HG03159 (cell line): ENCODE measurements around the gene BCAS1.

ENCODE experiments used
- ATAC-seq: cut with Tn5 transposase; IDR thresholded peaks from one replicate; pipeline ENCODE4 v1.9.1; 2021; ENCODE audit warnings: mild to moderate bottlenecking, moderate library complexity; ENCODE audit not compliant: unreplicated experiment

Gene BCAS1

GRCh38 chr20:53964501-53965253 is 105.7 kb downstream of the BCAS1 start:
- ATAC-seq = no peak

- no peak for ATAC-seq
Measured at GRCh38 chr20:53964067-53964466, 106.3 kb downstream of the BCAS1 start.

- ATAC-seq = no peak
Measured at GRCh38 chr20:53963635-53964034, 106.8 kb downstream of the BCAS1 start.

- ATAC-seq = no peak
Measured at GRCh38 chr20:53962388-53962787, 108.0 kb downstream of the BCAS1 start.

- no peak for ATAC-seq
Measured at GRCh38 chr20:53961527-53961926, 108.9 kb downstream of the BCAS1 start.

GRCh38 chr20:53960579-53961272 is 109.7 kb downstream of the BCAS1 start:
- no peak for ATAC-seq

- no peak for ATAC-seq
Measured at GRCh38 chr20:53959911-53960578, 110.3 kb downstream of the BCAS1 start.

- no peak for ATAC-seq
Measured at GRCh38 chr20:53958260-53958659, 112.1 kb downstream of the BCAS1 start.

- no peak for ATAC-seq
Measured at GRCh38 chr20:53957451-53958172, 112.8 kb downstream of the BCAS1 start.

GRCh38 chr20:53956013-53956715 is 114.2 kb downstream of the BCAS1 start:
- ATAC-seq = no peak

GRCh38 chr20:53954723-53955658 is 115.4 kb downstream of the BCAS1 start:
- ATAC-seq = no peak

GRCh38 chr20:53952528-53953096 is 117.8 kb downstream of the BCAS1 start:
- no peak for ATAC-seq

- ATAC-seq = no peak
Measured at GRCh38 chr20:53950578-53950977, 119.8 kb downstream of the BCAS1 start.

- ATAC-seq = no peak
Measured at GRCh38 chr20:53950031-53950430, 120.4 kb downstream of the BCAS1 start.

- ATAC-seq = peak; percentile 84
Measured at GRCh38 chr20:53949319-53949839, 121.0 kb downstream of the BCAS1 start.

- ATAC-seq = peak; percentile 42
Measured at GRCh38 chr20:53948383-53949318, 121.7 kb downstream of the BCAS1 start.

GRCh38 chr20:53947501-53948195 is 122.7 kb downstream of the BCAS1 start:
- ATAC-seq = no peak
